Heart right ventricle (tissue), 16 donors: ENCODE data around the gene POLR2J3. TPM values are rescaled to one million over a fixed set of nuclear protein-coding genes. Genes with fewer than 3 reads are reported as not detected.
"Not testable (repeated sequence)": the region's sequence is repeated elsewhere in the genome, so short reads cannot be mapped to it uniquely, and the experiment has no call there.

Experiments used
- ATAC-seq, 8 donors: fragments of 200-7000 bp; cut with Tn5 transposase; one replicate each; pipeline ENCODE4 v1.9.1; 2020; ENCODE audit warnings: mild to moderate bottlenecking in 8 of 8, moderate library complexity in 8 of 8, moderate number of reproducible peaks in 1 of 8
- DNase-seq, 2 donors: peaks; one replicate each; pipeline ENCODE4 v3.0.0-alpha.2; 2020
- H3K27ac ChIP-seq, 10 donors: fragments of 200-600 bp; sonication (generic) in 2 of 10; one replicate each; pipeline versions ENCODE4 v1.5.0 to v1.8.0; 2020 to 2022; ENCODE audit warnings: mild to moderate bottlenecking in 3 of 10
- H3K27me3 ChIP-seq, 7 donors: fragments of 200-600 bp; one replicate each; pipeline ENCODE4 v1.8.0; 2021 to 2022; ENCODE audit warnings: mild to moderate bottlenecking in 2 of 7
- H3K36me3 ChIP-seq, 9 donors: fragments of 200-600 bp; sonication (generic) in 1 of 9; one replicate each; pipeline versions ENCODE4 v1.5.0 to v1.8.0; 2020 to 2022; ENCODE audit warnings: mild to moderate bottlenecking in 2 of 9
- H3K4me1 ChIP-seq, 9 donors: fragments of 200-600 bp; sonication (generic) in 1 of 9; one replicate each; pipeline versions ENCODE4 v1.5.0 to v1.8.0; 2020 to 2022; ENCODE audit warnings: mild to moderate bottlenecking in 4 of 9
- H3K4me3 ChIP-seq, 10 donors: fragments of 200-600 bp; sonication (generic) in 2 of 10; one replicate each; pipeline versions ENCODE4 v1.5.0 to v1.8.0; 2020 to 2022; ENCODE audit warnings: mild to moderate bottlenecking in 7 of 10, moderate library complexity in 2 of 10
- H3K9me3 ChIP-seq, 11 donors: fragments of 200-600 bp in 10 of 11; sonication (generic) in 2 of 11; one replicate each; pipeline versions ENCODE4 v1.5.0 to v1.8.0; 2013 to 2022; ENCODE audit warnings: mild to moderate bottlenecking in 2 of 11, control low read depth in 1 of 11, moderate library complexity in 1 of 11
- WGBS, 2 donors: extraction: QIAGEN DNeasy Blood & Tissue Kit; methylation state at CpG; one replicate each; pipeline ENCODE4 v1.1.7; 2013; ENCODE audit warnings: inconsistent platforms in 1 of 2; 5-methylcytosine and 5-hydroxymethylcytosine counted together
- intact Hi-C, 10 donors: fragments of 100-400 bp; cut with DNase I; formaldehyde crosslinking; loops; one replicate each; pipeline versions ENCODE4 v1.11.1 to v1.14.2; 2022
- polyA plus RNA-seq, 2 donors: library from polyadenylated mRNA; stranded (reverse); fragments of 200-250 nt; gene quantifications; one replicate each; pipeline ENCODE4 v1.2.3, GENCODE V29; 2013
- total RNA-seq, 10 donors: library from RNA; stranded (reverse); fragmentation: NEBNext Ultra II Directional in 3 of 10; extraction: Animal tissue kit (Norgen Biotek cat#: 25700) in 3 of 10; gene quantifications; one replicate each; pipeline versions ENCODE4 v1.2.1 to v1.2.4, GENCODE V29; 2021 to 2023
- donor health status: Arrhythmogenic right ventricular cardiomyopathy.
- donor health status: ischemic (EF 13 %, LVEDD 7.1; RV severe dilation, severe dysfunction).
- donor health status: healthy with polysubstance abuse.
- donor health status: DM: no; HTN: yes; CAD: no.
- donor health status: DM: no; HTN: no; CAD: no.
- donor health status: ischemic (EF 25% LVEDD 6.9; RV normal size, moderate dysfunction).
- donor health status: ischemic (EF 25% LVEDD 5.7; RV mildly dilated, moderate dysfunction).
- donor health status: healthy.
- donor health status: DM: yes; HTN: yes; CAD: no.
- donor health status: Ischemic cardiomyopathy.
- donor health status: ischemic (EF 35%, LVEDD 5.7; RV mildly dilated, moderate dysfunction).
- donor health status: nonischemic (EF 11% LVEDD 7.7; RV severe dilation, severe dysfunction).
- donor health status: DM: yes; HTN: yes; CAD: no.
- donor health status: PGD.
- donor health status: ischemic (EF 29% LVEDD 5.4; RV normal size, mild dysfunction).
- donor health status: nonischemic (EF 23%, LVEDD 6.1; RV moderate dilation, normal function).

The POLR2J3 gene
- total and polyA plus RNA-seq, 12 donors, result 6.7 to 102 (median 14.2) TPM

DNA sequence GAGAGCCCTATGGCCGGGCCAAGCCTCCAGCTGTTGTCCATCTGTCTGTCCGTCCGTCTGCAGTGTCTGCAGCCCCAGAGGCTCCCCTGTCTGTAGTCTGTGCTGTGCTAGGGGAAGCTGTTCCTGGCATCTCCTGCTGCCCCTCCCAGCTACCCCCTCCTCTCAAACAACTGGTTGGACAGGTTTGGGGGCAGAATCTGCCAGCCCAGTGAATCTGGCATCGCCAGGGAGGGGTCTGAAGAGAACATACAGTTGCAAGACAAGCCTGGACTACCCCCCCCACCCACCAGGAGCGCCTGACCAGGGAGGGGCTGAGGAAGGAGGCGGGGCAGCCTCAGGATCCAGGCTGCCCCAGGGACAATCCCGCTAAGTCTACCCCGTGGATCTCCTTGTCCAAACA lies 28.8 kb downstream of the POLR2J3 start, which contains the start of gene UPK3BL2:
Gene UPK3BL2 (minus strand): TSS at position 101 of the 400 bp plus-strand sequence. CDS start 60 bp downstream, at position 41.
- DNase-seq, H3K9me3 ChIP-seq, intact Hi-C loops, H3K27me3 ChIP-seq, H3K36me3 ChIP-seq, H3K4me1 ChIP-seq, H3K27ac ChIP-seq, H3K4me3 ChIP-seq: not testable (repeated sequence)
- no CpG with 5 or more reads among the region's 8 CpGs for WGBS, 2 donors
- peak in 4 of 8 donors; percentile 11 to 43 (median 15) for ATAC-seq

DNA sequence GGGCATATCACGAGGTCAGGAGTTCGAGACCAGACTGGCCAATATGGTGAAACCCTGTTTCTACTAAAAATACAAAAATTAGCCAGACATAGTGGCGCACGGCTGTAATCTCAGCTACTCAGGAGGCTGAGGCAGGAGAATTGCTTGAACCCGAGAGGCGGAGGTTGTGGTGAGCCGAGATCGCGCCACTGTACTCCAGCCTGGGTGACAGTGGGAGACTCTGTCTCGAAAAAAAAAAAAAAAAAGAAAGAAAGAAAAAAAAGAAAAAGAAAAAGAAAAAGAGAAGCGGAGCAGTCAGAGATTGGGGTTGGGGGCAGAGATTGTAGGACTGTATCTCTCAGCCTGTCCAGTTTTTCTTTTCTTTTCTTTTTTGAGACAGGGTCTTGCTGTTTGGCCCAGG lies 29.6 kb downstream of the POLR2J3 start:
- H3K27me3 ChIP-seq, H3K36me3 ChIP-seq, intact Hi-C loops, ATAC-seq, DNase-seq, H3K4me3 ChIP-seq, H3K4me1 ChIP-seq, H3K27ac ChIP-seq, H3K9me3 ChIP-seq: not testable (repeated sequence)
- WGBS, 2 donors, result 92 to 95% methylated on average over 7 of the region's 11 CpGs

DNA sequence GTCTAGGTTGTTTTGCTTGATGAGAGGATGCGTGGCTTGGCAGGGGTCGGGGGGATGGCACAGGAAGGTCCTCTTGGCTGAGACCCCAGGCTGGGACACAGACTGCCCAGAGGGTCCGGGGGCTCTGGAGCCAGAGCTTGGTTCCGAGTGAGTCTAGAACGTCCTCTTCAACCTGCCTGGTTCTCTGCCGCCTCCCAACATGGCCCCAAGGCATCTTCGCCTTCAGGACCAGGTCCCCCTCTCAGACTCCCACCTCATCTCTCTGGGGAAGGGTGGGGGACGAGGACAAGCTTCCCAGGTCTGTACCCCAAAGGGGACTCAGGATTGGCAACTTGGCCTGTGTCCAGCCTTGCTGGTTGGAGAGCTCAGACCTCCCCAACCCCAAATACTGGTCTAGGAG lies 30.3 kb downstream of the POLR2J3 start:
- WGBS, 2 donors, result 100% methylated on average over 4 of the region's 8 CpGs
- H3K4me1 ChIP-seq, DNase-seq: not testable (repeated sequence)

DNA sequence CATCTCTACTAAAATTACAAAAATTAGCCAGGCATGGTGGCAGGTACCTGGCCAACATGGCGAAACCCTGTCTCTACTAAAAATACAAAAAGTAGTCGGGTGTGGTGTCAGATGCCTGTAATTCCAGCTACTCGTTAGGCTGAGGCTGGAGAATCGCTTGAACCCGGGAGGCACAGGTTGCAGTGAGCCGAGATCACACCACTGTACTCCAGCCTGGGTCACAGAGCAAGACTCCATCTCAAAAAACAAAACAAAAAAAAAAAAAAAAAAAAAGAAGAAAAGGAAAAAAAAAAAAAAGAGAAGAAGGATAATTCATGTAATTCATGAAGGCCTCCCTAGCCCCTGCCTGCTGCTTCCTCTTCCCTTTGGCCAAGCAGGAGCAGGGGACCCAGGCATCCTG lies 31.8 kb downstream of the POLR2J3 start:
- WGBS, 2 donors, result 90 to 91% methylated on average over 4 of the region's 6 CpGs
- H3K27me3 ChIP-seq, H3K27ac ChIP-seq, intact Hi-C loops, H3K36me3 ChIP-seq, DNase-seq, H3K9me3 ChIP-seq, H3K4me1 ChIP-seq, ATAC-seq, H3K4me3 ChIP-seq: not testable (repeated sequence)

More for the DNA sequence above, 30.3 kb downstream of the POLR2J3 start:
- H3K36me3 ChIP-seq, intact Hi-C loops, H3K27ac ChIP-seq, H3K9me3 ChIP-seq, ATAC-seq, H3K27me3 ChIP-seq, H3K4me3 ChIP-seq: not testable (repeated sequence)

DNA sequence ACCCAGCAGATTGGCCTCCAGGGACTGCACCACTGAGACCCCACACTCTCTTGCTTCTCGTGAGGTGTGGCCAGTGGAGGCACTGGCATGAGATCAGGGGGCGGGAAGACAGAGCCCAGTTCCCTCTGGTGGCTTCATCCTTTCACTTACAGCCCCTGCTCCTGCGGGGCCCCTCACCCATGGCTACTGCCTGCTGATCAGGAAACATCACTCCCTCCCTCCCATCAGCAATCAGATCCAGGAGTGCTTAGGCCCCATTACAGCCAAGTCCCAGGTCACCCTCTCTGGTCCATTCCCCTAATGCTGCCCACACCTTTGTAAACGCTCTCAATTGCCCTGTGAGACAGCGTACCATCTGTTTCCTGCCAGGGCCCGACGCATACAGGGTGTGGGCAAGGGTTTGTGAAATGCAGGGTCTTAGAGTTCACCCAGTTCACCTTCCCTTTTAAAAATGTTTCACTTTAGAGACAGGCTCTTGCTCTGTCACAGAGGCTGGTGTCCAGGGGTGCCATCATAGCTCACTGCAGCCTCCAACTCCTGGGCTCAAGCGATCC lies 37.2 kb downstream of the POLR2J3 start:
- H3K4me1 ChIP-seq, H3K36me3 ChIP-seq, intact Hi-C loops, H3K27ac ChIP-seq, H3K4me3 ChIP-seq, H3K27me3 ChIP-seq, ATAC-seq, H3K9me3 ChIP-seq: not testable (repeated sequence)
- peak in 1 of 2 donors; percentile 5 for DNase-seq
- WGBS, 2 donors, result 40 to 69% methylated on average over 2 to 4 of the region's 8 CpGs

DNA sequence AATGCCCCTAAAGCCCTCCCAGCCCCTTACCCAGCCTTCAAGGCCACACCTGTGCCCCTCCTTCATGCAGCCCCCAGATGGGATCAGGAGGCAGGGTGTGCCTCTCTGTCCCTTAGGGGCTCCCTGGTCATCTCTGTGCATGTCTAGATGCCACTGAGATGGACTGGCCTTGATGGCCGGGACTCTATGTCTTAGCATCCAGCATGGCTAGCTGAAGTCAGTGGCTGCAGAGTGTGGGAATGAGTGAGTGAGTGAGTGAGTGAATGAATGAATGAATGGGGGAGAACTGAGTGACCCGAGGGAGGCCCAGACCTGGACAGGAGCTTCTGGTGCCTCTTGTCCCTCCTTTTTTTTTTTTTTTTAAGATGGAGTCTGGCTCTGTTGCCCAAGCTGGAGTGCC lies 40.3 kb downstream of the POLR2J3 start:
- H3K27me3 ChIP-seq, intact Hi-C loops, H3K4me3 ChIP-seq, H3K36me3 ChIP-seq, DNase-seq, H3K9me3 ChIP-seq, H3K27ac ChIP-seq, H3K4me1 ChIP-seq: not testable (repeated sequence)
- WGBS, 2 donors, result 91 to 93% methylated on average over 2 of the region's 2 CpGs
- ATAC-seq, result peak in 1 of 8 donors; percentile 19

DNA sequence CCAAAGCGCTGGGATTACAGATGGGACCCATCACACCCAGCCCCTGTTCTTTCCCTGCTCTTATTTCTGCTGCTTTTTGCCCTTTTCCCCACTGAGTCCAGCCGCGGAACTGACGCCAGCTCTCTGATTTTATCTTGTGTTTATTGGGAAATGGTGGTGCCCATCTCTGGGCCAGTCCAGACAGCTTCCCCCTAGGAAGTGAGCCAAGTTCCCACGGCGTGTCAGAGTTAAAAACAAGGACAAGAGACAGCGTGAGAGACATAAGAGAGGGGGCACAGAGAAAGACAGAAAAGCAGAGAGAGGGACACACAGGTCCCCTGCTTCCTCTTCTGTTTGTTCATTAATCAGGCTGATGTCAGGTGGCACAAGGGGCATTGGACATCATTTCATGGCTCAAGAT lies 40.8 kb downstream of the POLR2J3 start:
- WGBS, 2 donors, result no CpG with 5 or more reads among the region's 7 CpGs
- ATAC-seq, intact Hi-C loops: not testable (repeated sequence)

DNA sequence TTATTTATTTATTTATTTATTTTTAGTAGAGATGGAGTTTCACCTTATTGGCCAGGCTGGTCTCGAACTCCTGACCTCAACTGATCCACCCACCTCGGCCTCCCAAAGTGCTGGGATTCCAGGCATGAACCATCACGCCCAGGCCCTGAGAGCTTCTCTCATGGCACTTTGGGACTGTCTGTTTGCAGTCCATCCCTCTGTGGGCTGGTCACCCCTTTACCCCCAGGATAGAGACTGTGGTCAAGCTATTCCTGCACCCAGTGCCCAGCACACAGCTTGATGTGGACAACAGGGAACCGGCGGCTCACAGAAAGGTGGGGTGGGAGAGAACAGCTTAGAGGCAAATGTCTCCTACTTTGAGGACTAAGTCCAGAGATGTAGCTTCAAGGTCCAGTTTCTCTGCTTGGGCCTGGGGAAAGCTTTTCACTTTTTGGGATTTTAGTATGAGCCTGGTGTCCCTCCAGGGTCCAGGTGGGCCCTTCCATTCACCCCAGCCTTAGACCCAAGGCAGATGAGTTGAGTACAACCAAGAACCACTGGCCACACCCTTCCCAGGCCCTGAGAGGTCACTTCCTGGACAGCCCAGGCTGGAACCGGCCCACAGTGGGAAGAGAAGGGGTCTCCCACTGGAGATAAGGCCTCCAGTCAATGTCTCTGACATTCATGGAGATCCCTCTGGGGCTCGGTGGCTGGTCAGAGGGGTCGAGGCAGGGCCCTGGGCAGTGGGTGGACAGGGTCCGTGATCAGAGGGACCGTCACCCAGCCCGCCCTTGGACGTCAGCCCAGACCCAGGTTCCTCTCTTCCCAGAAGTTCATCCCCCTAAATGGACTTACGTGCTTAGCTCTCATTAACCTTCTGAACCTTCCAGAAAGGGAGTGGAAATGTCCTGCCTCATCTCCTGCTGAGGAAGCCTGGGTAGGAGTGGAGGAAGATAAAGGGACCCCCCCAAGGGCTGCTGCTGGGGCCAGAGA lies 44.3 kb downstream of the POLR2J3 start:
- H3K27me3 ChIP-seq, intact Hi-C loops, H3K4me1 ChIP-seq, H3K9me3 ChIP-seq, H3K4me3 ChIP-seq, H3K36me3 ChIP-seq, DNase-seq: not testable (repeated sequence)
- peak in 7 of 8 donors; percentile 34 to 63 (median 51) for ATAC-seq
- 94 to 100% methylated on average over 1 to 2 of the region's 13 CpGs for WGBS, 2 donors
- peak overlapping the region in 1 of 10 donors; percentile 60 for H3K27ac ChIP-seq

More for the DNA sequence above, 40.8 kb downstream of the POLR2J3 start:
- not testable (repeated sequence) for H3K4me1 ChIP-seq, DNase-seq, H3K9me3 ChIP-seq, H3K27ac ChIP-seq, H3K4me3 ChIP-seq, H3K27me3 ChIP-seq, H3K36me3 ChIP-seq

DNA sequence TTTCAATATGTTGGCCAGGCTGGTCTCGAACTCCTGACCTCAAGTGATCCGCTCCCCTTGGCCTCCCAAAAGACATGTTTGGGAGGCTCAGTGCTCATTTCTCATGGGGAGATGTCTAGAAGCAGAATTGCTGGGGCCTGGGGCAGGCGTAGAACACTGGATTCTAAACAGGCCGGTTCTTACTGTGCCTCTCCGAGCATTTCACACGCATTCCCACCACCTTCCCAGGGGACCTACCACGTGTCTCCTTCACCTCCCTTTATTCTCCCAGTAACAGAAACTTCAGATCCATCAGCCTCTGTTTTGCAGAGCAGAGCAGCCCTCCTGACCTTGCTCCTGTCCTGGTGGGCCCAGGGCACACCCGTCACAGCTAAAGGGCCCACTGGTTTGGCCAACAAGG lies 45.2 kb downstream of the POLR2J3 start:
- H3K4me3 ChIP-seq, H3K36me3 ChIP-seq, H3K27me3 ChIP-seq, H3K9me3 ChIP-seq, H3K4me1 ChIP-seq, DNase-seq, intact Hi-C loops: not testable (repeated sequence)
- 71 to 85% methylated on average over 1 of the region's 8 CpGs for WGBS, 2 donors
- ATAC-seq, result peak in 6 of 8 donors; percentile 3 to 47 (median 30)
- H3K27ac ChIP-seq, result peak overlapping the region in 1 of 10 donors; percentile 41

DNA sequence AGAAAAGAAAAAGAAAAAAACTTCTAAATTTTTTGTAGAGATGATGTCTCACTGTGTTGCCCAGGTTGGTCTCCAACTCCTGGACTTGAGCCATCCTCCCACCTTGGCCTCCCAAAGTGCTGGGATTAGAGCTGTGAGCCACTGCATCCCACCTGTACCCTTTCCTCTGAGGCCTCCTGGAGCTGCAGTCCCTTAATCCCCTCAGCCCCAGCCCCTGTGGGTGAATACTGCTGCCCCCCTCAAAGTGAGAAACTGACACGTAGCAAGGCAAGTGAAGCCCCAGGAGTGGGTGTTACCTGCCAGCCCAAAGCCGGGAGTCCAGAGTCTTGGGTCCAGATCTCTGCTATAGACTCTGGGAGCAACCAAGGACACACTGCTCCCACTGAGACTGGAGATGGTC lies 47.6 kb downstream of the POLR2J3 start:
- H3K36me3 ChIP-seq, intact Hi-C loops, H3K27ac ChIP-seq, H3K4me1 ChIP-seq, H3K4me3 ChIP-seq, H3K27me3 ChIP-seq, H3K9me3 ChIP-seq, DNase-seq: not testable (repeated sequence)
- peak in 1 of 8 donors; percentile 2 for ATAC-seq
- WGBS, 2 donors, result 42 to 53% methylated on average over 1 of the region's 2 CpGs

DNA sequence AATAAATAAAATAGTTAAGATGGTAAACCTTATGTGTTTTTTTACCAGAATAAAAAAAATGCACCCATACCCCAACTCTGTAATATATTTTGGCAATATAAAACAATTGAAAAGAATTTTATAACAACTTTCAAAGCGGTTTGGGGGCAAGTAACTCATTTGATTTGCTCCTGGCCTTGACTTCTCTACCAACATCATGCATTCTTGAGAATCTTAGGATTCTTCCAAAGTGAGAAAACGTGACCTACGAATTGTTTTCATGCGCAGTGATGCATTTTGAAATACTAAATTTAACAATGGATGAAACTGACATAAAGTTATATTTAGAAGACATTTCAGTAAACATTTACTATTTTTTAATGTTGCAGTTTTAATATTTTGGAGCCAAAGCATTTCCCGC lies 51.6 kb downstream of the POLR2J3 start:
- intact Hi-C loops, H3K9me3 ChIP-seq, H3K4me1 ChIP-seq, DNase-seq, H3K4me3 ChIP-seq, H3K27me3 ChIP-seq, ATAC-seq, H3K36me3 ChIP-seq, H3K27ac ChIP-seq: not testable (repeated sequence)
- WGBS, 2 donors, result 84% methylated on average over 4 of the region's 5 CpGs; no CpG with 5 or more reads in 1 of the 2 donors
